ENCODE measurements around the gene COIL.

COIL gene

GRCh38 chr17:56908001-56908542 is 52.8 kb downstream of the COIL start:
- peak; percentile 36 for DNase-seq

GRCh38 chr17:56903560-56903959 is 57.3 kb downstream of the COIL start:
- DNase-seq, result no peak

GRCh38 chr17:56902348-56902747 is 58.5 kb downstream of the COIL start:
- no peak for DNase-seq

- no peak for DNase-seq
These were observed 61.4 kb downstream of the COIL start for GRCh38 chr17:56899403-56899802.

- DNase-seq, result no peak
These were observed 62.0 kb downstream of the COIL start for GRCh38 chr17:56898874-56899273.

- no peak for DNase-seq
These were observed 63.0 kb downstream of the COIL start for GRCh38 chr17:56897646-56898424.

- DNase-seq, result no peak
These were observed 63.9 kb downstream of the COIL start for GRCh38 chr17:56896968-56897359.

- no peak for DNase-seq
These were observed 64.5 kb downstream of the COIL start for GRCh38 chr17:56896217-56896967.

- no peak for DNase-seq
These were observed 65.9 kb downstream of the COIL start for GRCh38 chr17:56894859-56895455.

GRCh38 chr17:56893503-56893902 is 67.3 kb downstream of the COIL start:
- DNase-seq, result no peak

- DNase-seq, result no peak
These were observed 68.5 kb downstream of the COIL start for GRCh38 chr17:56892333-56892732.

GRCh38 chr17:56891751-56892150 is 69.1 kb downstream of the COIL start:
- no peak for DNase-seq

GRCh38 chr17:56890906-56891674 is 69.8 kb downstream of the COIL start:
- no peak for DNase-seq

- DNase-seq, result no peak
These were observed 70.5 kb downstream of the COIL start for GRCh38 chr17:56890390-56890789.
